ENCODE data around the gene RBM24. TPM values are rescaled to one million over a fixed set of nuclear protein-coding genes. Genes with fewer than 3 reads are reported as not detected.

RBM24 gene
- total RNA-seq (2022) = not detected in 2 replicates
- percentile 14 among the genes with signal in this experiment for Bru-seq, nascent RNA
- percentile 24 among the genes with signal in this experiment for BruChase-seq, experiment 1, labeled RNA remaining after a 2-hour chase
- percentile 23 among the genes with signal in this experiment for BruChase-seq, experiment 2, labeled RNA remaining after a 6-hour chase
- long read RNA-seq = 0 reads

- Histone ChIP-seq H3K27me3 (replicated peaks; ENCODE audit: control insufficient read depth, insufficient read depth, low read length) (peaks cover 2% of the 10 kb centered on the region), H3K4me3 (ENCODE audit: low read depth, low read length) (peak within 1 kb of the TSS; percentile 69), H3K9me3 (no peaks in the 10 kb centered on the region), H3K4me1 (peaks cover 9% of the 10 kb centered on the region), H3K36me3 (ENCODE audit: control insufficient read depth, insufficient read depth, low read length) (no peaks in the 10 kb centered on the region)
- peaks cover 3% of the 10 kb centered on the region for H3K27me3 Mint-ChIP-seq (ENCODE audit: insufficient read depth, unreplicated experiment)
- intact Hi-C loops (cut with micrococcal nuclease; ENCODE audit: unreplicated experiment) = loop anchor here (1.0 to 10.0 kb wide), 3 partner anchors 114 to 303 kb away; partner anchors contain the start of gene CAP2
- BruUV-seq (replicated peaks) = no TSS peak
- TF ChIP-seq CTCF (IDR thresholded peaks at IDR 0.05; ENCODE audit: insufficient read depth in 1 of 2, low read depth in 1 of 2, low read length in 1 of 2, severe bottlenecking in 1 of 2, unreplicated experiment in 1 of 2) = peak in 1 of 2 experiments; percentile 61
- no peak within 1 kb of the TSS for H3K27ac Mint-ChIP-seq (ENCODE audit: unreplicated experiment)
- H3K4me3 Mint-ChIP-seq (ENCODE audit: unreplicated experiment) = peak within 1 kb of the TSS; percentile 81
- H3K4me1 Mint-ChIP-seq (ENCODE audit: low read depth, unreplicated experiment) = no peaks in the 10 kb centered on the region
- peak; percentile 71 to 75 for DNase-seq
- POLR2A ChIA-PET = no interaction called here
- CTCF ChIA-PET = no interaction called here
- H3K9me3 Mint-ChIP-seq (ENCODE audit: unreplicated experiment) = no peaks in the 10 kb centered on the region
- no peaks in the 10 kb centered on the region for H3K36me3 Mint-ChIP-seq (ENCODE audit: insufficient read depth, unreplicated experiment)
Measured at GRCh38 chr6:17281100-17281496, at the start of gene RBM24. RBM24 (plus strand) TSS chr6:17281361; CDS start chr6:17281582, 221 bp downstream.

GRCh38 chr6:17233531-17233930, 47.6 kb upstream of the RBM24 start:
- no TSS peak for BruUV-seq (replicated peaks)
- H3K36me3 ChIP-seq (ENCODE audit: control insufficient read depth, insufficient read depth, low read length) = no peaks in the 10 kb centered on the region
- H3K4me3 ChIP-seq (ENCODE audit: low read depth, low read length) = no peak overlapping the region
- no peak for DNase-seq
- H3K27me3 Mint-ChIP-seq (ENCODE audit: insufficient read depth, unreplicated experiment) = peaks cover 4% of the 10 kb centered on the region
- H3K9me3 Mint-ChIP-seq (ENCODE audit: unreplicated experiment) = no peaks in the 10 kb centered on the region
- ChIA-PET POLR2A (no interaction called here), CTCF (no interaction called here)
- no peak overlapping the region for H3K27ac Mint-ChIP-seq (ENCODE audit: unreplicated experiment)
- H3K9me3 ChIP-seq = no peaks in the 10 kb centered on the region
- intact Hi-C loops (cut with micrococcal nuclease; ENCODE audit: unreplicated experiment) = no loop called here
- no peaks in the 10 kb centered on the region for H3K4me1 Mint-ChIP-seq (ENCODE audit: low read depth, unreplicated experiment)
- H3K36me3 Mint-ChIP-seq (ENCODE audit: insufficient read depth, unreplicated experiment) = no peaks in the 10 kb centered on the region
- H3K4me3 Mint-ChIP-seq (ENCODE audit: unreplicated experiment) = no peak overlapping the region
- H3K4me1 ChIP-seq = no peaks in the 10 kb centered on the region
- no peaks in the 10 kb centered on the region for H3K27me3 ChIP-seq (replicated peaks; ENCODE audit: control insufficient read depth, insufficient read depth, low read length)
- no peak for TF ChIP-seq CTCF (IDR thresholded peaks at IDR 0.05; ENCODE audit: insufficient read depth in 1 of 2, low read depth in 1 of 2, low read length in 1 of 2, severe bottlenecking in 1 of 2, unreplicated experiment in 1 of 2)

GRCh38 chr6:17237246-17237645, 43.9 kb upstream of the RBM24 start:
- Histone ChIP-seq H3K9me3 (peaks cover 3% of the 10 kb centered on the region; the same call in 1 of the 2 replicates), H3K36me3 (ENCODE audit: control insufficient read depth, insufficient read depth, low read length) (no peaks in the 10 kb centered on the region), H3K4me1 (no peaks in the 10 kb centered on the region), H3K27me3 (replicated peaks; ENCODE audit: control insufficient read depth, insufficient read depth, low read length) (no peaks in the 10 kb centered on the region), H3K4me3 (ENCODE audit: low read depth, low read length) (no peak overlapping the region)
- no peak for DNase-seq
- no peaks in the 10 kb centered on the region for H3K4me1 Mint-ChIP-seq (ENCODE audit: low read depth, unreplicated experiment)
- BruUV-seq (replicated peaks) = no TSS peak
- no peak overlapping the region for H3K27ac Mint-ChIP-seq (ENCODE audit: unreplicated experiment)
- TF ChIP-seq CTCF (IDR thresholded peaks at IDR 0.05; ENCODE audit: insufficient read depth in 1 of 2, low read depth in 1 of 2, low read length in 1 of 2, severe bottlenecking in 1 of 2, unreplicated experiment in 1 of 2) = no peak
- H3K4me3 Mint-ChIP-seq (ENCODE audit: unreplicated experiment) = no peak overlapping the region
- intact Hi-C loops (cut with micrococcal nuclease; ENCODE audit: unreplicated experiment) = loop anchor here (5.0 kb wide), 1 partner anchor 850 kb away; no protein-coding TSS in a partner anchor
- CTCF ChIA-PET = no interaction called here
- POLR2A ChIA-PET = no interaction called here
- H3K9me3 Mint-ChIP-seq (ENCODE audit: unreplicated experiment) = peaks cover 13% of the 10 kb centered on the region
- H3K36me3 Mint-ChIP-seq (ENCODE audit: insufficient read depth, unreplicated experiment) = no peaks in the 10 kb centered on the region
- H3K27me3 Mint-ChIP-seq (ENCODE audit: insufficient read depth, unreplicated experiment) = peaks cover 4% of the 10 kb centered on the region

Measured in Caco-2 (cell line).